Effector memory CD8-positive, alpha-beta T cell (primary cell): Measurements from ENCODE around the gene AMMECR1.

Source experiments
- ATAC-seq: fragments of 150-1000 bp; cut with Tn5 transposase; replicated peaks from 2 replicates; pipeline ENCODE4 v1.10.0; 2021; ENCODE audit warnings: mild to moderate bottlenecking, moderate library complexity
- DNase-seq, 3 experiments: peaks; one replicate each; pipeline ENCODE4 v3.0.0; 2021
- H3K27ac Mint-ChIP-seq, 2 donors: one replicate each; pipeline ENCODE4 v1.8.0; 2022; ENCODE audit warnings: mild to moderate bottlenecking in 2 of 2, mixed read lengths in 2 of 2, moderate library complexity in 2 of 2
- H3K27me3 Mint-ChIP-seq, 2 donors: one replicate each; pipeline ENCODE4 v1.8.0; 2022; ENCODE audit warnings: mixed read lengths in 2 of 2
- H3K36me3 Mint-ChIP-seq: one replicate; pipeline ENCODE4 v1.8.0; 2022; ENCODE audit warnings: mild to moderate bottlenecking, moderate library complexity, mixed read lengths; ENCODE audit not compliant: insufficient read depth
- H3K4me1 Mint-ChIP-seq, 2 donors: one replicate each; pipeline ENCODE4 v1.8.0; 2022; ENCODE audit warnings: low read depth in 2 of 2, mixed read lengths in 2 of 2
- H3K4me3 Mint-ChIP-seq, 2 donors: one replicate each; pipeline ENCODE4 v1.8.0; 2022; ENCODE audit warnings: mild to moderate bottlenecking in 2 of 2, mixed read lengths in 2 of 2, moderate library complexity in 2 of 2
- H3K9me3 Mint-ChIP-seq, 2 donors: one replicate each; pipeline ENCODE4 v1.8.0; 2022; ENCODE audit warnings: mixed read lengths in 2 of 2

AMMECR1 gene

GRCh38 chrX:110321670-110322069 lies 3.8 kb upstream of the AMMECR1 start:
- ATAC-seq: no peak
- Mint-ChIP-seq H3K4me3 (no peak overlapping the region), H3K4me1 (peaks cover 4 to 7% of the 10 kb centered on the region in 2 donors), H3K27me3 (no peaks in the 10 kb centered on the region), H3K9me3 (no peaks in the 10 kb centered on the region), H3K27ac (peak overlapping the region in 1 of 2 donors; percentile 44), H3K36me3 (peaks cover 8% of the 10 kb centered on the region)
- DNase-seq: no peak

- no peak overlapping the region for H3K27ac Mint-ChIP-seq
- peaks cover 9% of the 10 kb centered on the region for H3K36me3 Mint-ChIP-seq
- no peak for ATAC-seq
- no peak overlapping the region for H3K4me3 Mint-ChIP-seq
- H3K4me1 Mint-ChIP-seq: peaks cover 7 to 8% of the 10 kb centered on the region in 2 donors
- H3K27me3 Mint-ChIP-seq: no peaks in the 10 kb centered on the region
- DNase-seq: no peak
- H3K9me3 Mint-ChIP-seq: no peaks in the 10 kb centered on the region
These were observed 3.2 kb upstream of the AMMECR1 start for GRCh38 chrX:110321081-110321480.

GRCh38 chrX:110320381-110320987 lies 2.6 kb upstream of the AMMECR1 start:
- Mint-ChIP-seq H3K4me1 (peaks cover 8% of the 10 kb centered on the region in 2 donors), H3K27me3 (no peaks in the 10 kb centered on the region), H3K36me3 (peaks cover 9% of the 10 kb centered on the region), H3K4me3 (no peak overlapping the region), H3K9me3 (no peaks in the 10 kb centered on the region), H3K27ac (no peak overlapping the region)
- ATAC-seq: no peak
- DNase-seq: no peak

GRCh38 chrX:110318664-110318968 lies 731 bp upstream of the AMMECR1 start:
- DNase-seq: no peak
- Mint-ChIP-seq H3K36me3 (peaks cover 9% of the 10 kb centered on the region), H3K27me3 (no peaks in the 10 kb centered on the region), H3K4me1 (peaks cover 9 to 16% of the 10 kb centered on the region in 2 donors), H3K27ac (peak overlapping the region; percentile 91 to 96), H3K9me3 (no peaks in the 10 kb centered on the region), H3K4me3 (peak overlapping the region; percentile 89 to 91)
- ATAC-seq: no peak

GRCh38 chrX:110317061-110317819 lies 645 bp downstream of the AMMECR1 start:
- Mint-ChIP-seq H3K27me3 (no peaks in the 10 kb centered on the region), H3K36me3 (peaks cover 9% of the 10 kb centered on the region), H3K9me3 (no peaks in the 10 kb centered on the region), H3K27ac (peak overlapping the region; percentile 91 to 96), H3K4me3 (peak overlapping the region; percentile 89 to 91), H3K4me1 (peaks cover 8 to 21% of the 10 kb centered on the region in 2 donors)
- DNase-seq (peak in 1 of 3 experiments; percentile 10), ATAC-seq (peak; percentile 18)

- H3K27me3 Mint-ChIP-seq: no peaks in the 10 kb centered on the region
- H3K4me1 Mint-ChIP-seq: peaks cover 11 to 20% of the 10 kb centered on the region in 2 donors
- H3K27ac Mint-ChIP-seq: peak overlapping the region; percentile 91 to 96
- peaks cover 9% of the 10 kb centered on the region for H3K36me3 Mint-ChIP-seq
- ATAC-seq (no peak), DNase-seq (no peak)
- H3K9me3 Mint-ChIP-seq: no peaks in the 10 kb centered on the region
- peak overlapping the region; percentile 89 to 91 for H3K4me3 Mint-ChIP-seq
These were observed 1.4 kb downstream of the AMMECR1 start for GRCh38 chrX:110316351-110317060.

- no peaks in the 10 kb centered on the region for H3K9me3 Mint-ChIP-seq
- H3K27me3 Mint-ChIP-seq: no peaks in the 10 kb centered on the region
- H3K36me3 Mint-ChIP-seq: peaks cover 9% of the 10 kb centered on the region
- peak overlapping the region; percentile 89 to 91 for H3K4me3 Mint-ChIP-seq
- no peak overlapping the region for H3K27ac Mint-ChIP-seq
- H3K4me1 Mint-ChIP-seq: peaks cover 17 to 29% of the 10 kb centered on the region in 2 donors
- no peak for DNase-seq
- no peak for ATAC-seq
These were observed 2.3 kb downstream of the AMMECR1 start for GRCh38 chrX:110315551-110315950.

- Mint-ChIP-seq H3K36me3 (peaks cover under 1% of the 10 kb centered on the region), H3K4me3 (peak overlapping the region in 1 of 2 donors; percentile 11), H3K27ac (peak overlapping the region in 1 of 2 donors; percentile 56), H3K4me1 (peaks cover 17 to 48% of the 10 kb centered on the region in 2 donors), H3K27me3 (no peaks in the 10 kb centered on the region), H3K9me3 (no peaks in the 10 kb centered on the region)
- DNase-seq (no peak), ATAC-seq (no peak)
These were observed 6.3 kb downstream of the AMMECR1 start for GRCh38 chrX:110311437-110312230.

GRCh38 chrX:110310896-110311295 lies 7.0 kb downstream of the AMMECR1 start:
- Mint-ChIP-seq H3K4me1 (peaks cover 16 to 44% of the 10 kb centered on the region in 2 donors), H3K27me3 (no peaks in the 10 kb centered on the region), H3K36me3 (no peaks in the 10 kb centered on the region), H3K4me3 (peak overlapping the region in 1 of 2 donors; percentile 11), H3K9me3 (no peaks in the 10 kb centered on the region), H3K27ac (peak overlapping the region in 1 of 2 donors; percentile 56)
- DNase-seq (peak in 1 of 3 experiments; percentile 2), ATAC-seq (peak; percentile 92)

- ATAC-seq (no peak), DNase-seq (no peak)
- Mint-ChIP-seq H3K27ac (peak overlapping the region in 1 of 2 donors; percentile 22), H3K27me3 (no peaks in the 10 kb centered on the region), H3K4me1 (peaks cover 16 to 47% of the 10 kb centered on the region in 2 donors), H3K4me3 (no peak overlapping the region), H3K9me3 (no peaks in the 10 kb centered on the region), H3K36me3 (no peaks in the 10 kb centered on the region)
These were observed 7.7 kb downstream of the AMMECR1 start for GRCh38 chrX:110310000-110310790.

GRCh38 chrX:110308220-110308619 lies 9.7 kb downstream of the AMMECR1 start:
- Mint-ChIP-seq H3K9me3 (no peaks in the 10 kb centered on the region), H3K4me3 (no peak overlapping the region), H3K36me3 (no peaks in the 10 kb centered on the region), H3K4me1 (peaks cover 20 to 44% of the 10 kb centered on the region in 2 donors), H3K27ac (no peak overlapping the region), H3K27me3 (no peaks in the 10 kb centered on the region)
- no peak for ATAC-seq
- DNase-seq: no peak

GRCh38 chrX:110304884-110305283 lies 13.0 kb downstream of the AMMECR1 start:
- Mint-ChIP-seq H3K4me3 (no peak overlapping the region), H3K27ac (no peak overlapping the region), H3K36me3 (no peaks in the 10 kb centered on the region), H3K9me3 (no peaks in the 10 kb centered on the region), H3K27me3 (no peaks in the 10 kb centered on the region), H3K4me1 (peaks cover 7 to 32% of the 10 kb centered on the region in 2 donors)
- ATAC-seq (no peak), DNase-seq (no peak)
